GM21367 (cell line): Measurements from ENCODE around the gene KLHDC7B.

Experiments used
- ATAC-seq: cut with Tn5 transposase; IDR thresholded peaks from one replicate; pipeline ENCODE4 v1.9.1; 2021; ENCODE audit not compliant: unreplicated experiment

KLHDC7B gene

GRCh38 chr22:50585238-50585637 is 39.5 kb downstream of the KLHDC7B start:
- no peak for ATAC-seq

DNA sequence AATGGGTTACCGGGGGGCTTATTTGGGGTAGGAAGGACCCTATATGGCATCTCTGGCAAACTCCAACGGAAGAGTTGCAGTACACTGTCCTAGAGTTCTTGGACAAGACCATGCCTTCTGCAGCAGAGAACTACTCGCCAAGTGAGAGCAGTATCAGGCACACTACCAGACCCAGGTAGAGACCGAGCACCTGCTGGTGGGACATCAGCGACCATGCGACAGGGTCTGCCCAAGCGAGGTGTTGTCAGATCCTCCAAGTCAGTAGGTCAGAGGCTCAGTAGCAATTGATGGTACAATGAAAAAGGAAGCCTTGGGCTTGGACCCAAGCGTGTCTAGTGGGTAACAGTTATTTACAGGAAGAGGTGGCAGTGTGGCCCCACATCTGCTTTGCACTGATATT is 40.1 kb downstream of the KLHDC7B start:
- ATAC-seq, result no peak

- no peak for ATAC-seq
Measured at GRCh38 chr22:50586416-50586815, 40.7 kb downstream of the KLHDC7B start.

GRCh38 chr22:50587407-50587806 is 41.7 kb downstream of the KLHDC7B start:
- ATAC-seq, result no peak

GRCh38 chr22:50595189-50595588 is 49.5 kb downstream of the KLHDC7B start:
- ATAC-seq, result no peak

GRCh38 chr22:50597097-50597496 is 51.4 kb downstream of the KLHDC7B start:
- ATAC-seq, result no peak

- no peak for ATAC-seq
Measured at GRCh38 chr22:50599816-50600455, 54.2 kb downstream of the KLHDC7B start.

- ATAC-seq, result no peak
Measured at GRCh38 chr22:50600538-50600937, 54.8 kb downstream of the KLHDC7B start, which contains the start of gene MAPK8IP2. Gene MAPK8IP2 (plus strand): TSS chr22:50600793. CDS start chr22:50600819, 26 bp downstream.
